Activated CD8-positive, alpha-beta memory T cell treated with anti-CD3 and anti-CD28 coated beads, Interleukin-2, amount 10 ng/mL, durations not matched to agents 7 days and 5 days (primary cell): ENCODE results near the gene CDK5RAP3. TPM values are rescaled to one million over a fixed set of nuclear protein-coding genes. Genes with fewer than 3 reads are reported as not detected.
A peak's percentile ranks its signal among the peaks of the same experiment; 100 is the strongest.

ENCODE experiments used
- ATAC-seq: fragments of 150-1000 bp; cut with Tn5 transposase; one replicate; pipeline ENCODE4 v1.10.0; 2021; ENCODE audit warnings: moderate library complexity
- CTCF ChIA-PET: fragments of 350-600 bp; sonication (Branson Sonifier 250); formaldehyde crosslinking; loops from one replicate; lab custom pipeline; 2021; ENCODE audit warnings: antibody characterized with exemption; lab: Charles Lee
- DNase-seq: peaks from one replicate; pipeline ENCODE4 v3.0.0-alpha.2; 2020
- H3K27ac Mint-ChIP-seq: one replicate; pipeline ENCODE4 v1.8.0; 2021; ENCODE audit warnings: mild to moderate bottlenecking, mixed read lengths
- H3K27me3 Mint-ChIP-seq: one replicate; pipeline ENCODE4 v1.8.0; 2021; ENCODE audit warnings: mixed read lengths
- H3K36me3 Mint-ChIP-seq: one replicate; pipeline ENCODE4 v1.8.0; 2021; ENCODE audit warnings: mild to moderate bottlenecking, mixed read lengths
- H3K4me1 Mint-ChIP-seq: one replicate; pipeline ENCODE4 v1.8.0; 2021; ENCODE audit warnings: mixed read lengths
- H3K4me3 Mint-ChIP-seq: one replicate; pipeline ENCODE4 v1.8.0; 2021; ENCODE audit warnings: mild to moderate bottlenecking, moderate library complexity, mixed read lengths
- H3K9me3 Mint-ChIP-seq: one replicate; pipeline ENCODE4 v1.8.0; 2022; ENCODE audit warnings: low read depth, mixed read lengths
- total RNA-seq, 2 experiments: library from RNA; stranded (reverse); gene quantifications; one replicate each; pipeline ENCODE4 v1.2.3, GENCODE V29; 2021

Gene CDK5RAP3
- total RNA-seq, 2 experiments from 2014 or later: 215 to 262 TPM

DNA sequence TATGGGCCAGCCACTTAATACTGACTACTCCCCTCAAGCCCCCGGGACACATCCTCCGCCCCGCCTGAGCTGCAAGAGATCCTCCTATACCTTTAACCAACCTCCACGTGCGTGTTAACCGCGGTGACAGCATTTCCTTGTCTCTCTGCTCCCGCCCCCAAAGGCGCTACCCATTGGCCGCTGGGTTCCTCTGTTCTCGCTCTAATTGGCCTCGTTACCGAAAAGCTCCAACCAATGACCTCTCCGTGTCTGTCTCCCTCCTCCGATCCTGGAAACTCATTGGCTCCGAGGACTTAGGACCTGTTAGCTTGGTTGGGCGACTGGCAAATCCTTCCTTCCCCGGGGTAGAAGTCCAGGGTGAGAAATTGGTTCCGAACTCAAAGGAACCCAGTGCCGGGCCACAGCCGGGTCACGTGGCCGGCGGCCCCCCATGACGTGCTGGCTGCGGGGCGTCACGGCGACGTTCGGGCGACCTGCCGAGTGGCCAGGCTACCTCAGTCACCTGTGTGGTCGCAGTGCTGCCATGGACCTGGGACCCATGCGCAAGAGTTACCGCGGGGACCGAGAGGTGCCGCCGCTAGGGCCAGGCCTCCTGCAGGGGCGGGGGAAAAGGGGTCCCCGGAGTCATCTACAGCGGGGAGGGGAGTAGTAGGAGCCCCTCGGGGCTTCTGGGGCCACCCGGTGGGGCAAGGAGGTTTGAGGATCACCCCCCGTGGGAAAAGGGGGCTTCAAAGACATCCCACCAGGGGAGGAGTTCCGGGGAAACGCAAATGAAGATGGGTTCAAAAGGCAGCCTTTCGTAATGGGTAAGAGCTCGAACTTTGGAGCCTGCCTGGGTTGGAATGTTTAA lies 29.4 kb upstream of the CDK5RAP3 start, which contains the start of gene PNPO:
PNPO (plus strand) TSS at position 326 of the 850 bp plus-strand sequence; CDS start at position 431, 105 bp downstream.
- Mint-ChIP-seq H3K4me3 (peak within 1 kb of the TSS; percentile 88), H3K4me1 (peaks cover 59% of the 10 kb centered on the region), H3K36me3 (peaks cover 21% of the 10 kb centered on the region), H3K27me3 (no peaks in the 10 kb centered on the region), H3K9me3 (no peaks in the 10 kb centered on the region), H3K27ac (peak within 1 kb of the TSS; percentile 92)
- CTCF ChIA-PET: interaction anchor here (0.8 to 18.6 kb wide), 15 partner anchors 8 to 111 kb away, joined by 3 to 383 read pairs (median 5); partner anchors contain the start of genes CDK5RAP3, MRPL10 and SCRN2
- peak; percentile 99 for ATAC-seq
- DNase-seq: peak; percentile 99

GRCh38 chr17:47942096-47942510 lies 28.8 kb upstream of the CDK5RAP3 start:
- Mint-ChIP-seq H3K36me3 (peaks cover 23% of the 10 kb centered on the region), H3K4me1 (peaks cover 61% of the 10 kb centered on the region), H3K27me3 (no peaks in the 10 kb centered on the region), H3K4me3 (peak overlapping the region; percentile 88), H3K9me3 (no peaks in the 10 kb centered on the region), H3K27ac (peak overlapping the region; percentile 92)
- no peak for ATAC-seq
- CTCF ChIA-PET: interaction anchor here (0.8 to 18.6 kb wide), 11 partner anchors 8 to 111 kb away, joined by 3 to 383 read pairs (median 5); partner anchors contain the start of genes CDK5RAP3, MRPL10 and SCRN2
- DNase-seq: peak; percentile 46

GRCh38 chr17:47942568-47942967 lies 28.3 kb upstream of the CDK5RAP3 start:
- H3K27ac Mint-ChIP-seq: peak overlapping the region; percentile 92
- CTCF ChIA-PET: interaction anchor here (1.2 to 18.6 kb wide), 8 partner anchors 7 to 112 kb away, joined by 3 to 383 read pairs (median 8); partner anchors contain the start of genes CDK5RAP3, MRPL10 and SCRN2

GRCh38 chr17:47945080-47945479 lies 25.8 kb upstream of the CDK5RAP3 start:
- Mint-ChIP-seq H3K4me1 (peaks cover 71% of the 10 kb centered on the region), H3K36me3 (peaks cover 31% of the 10 kb centered on the region), H3K9me3 (no peaks in the 10 kb centered on the region), H3K27ac (peak overlapping the region; percentile 73), H3K4me3 (no peak overlapping the region), H3K27me3 (no peaks in the 10 kb centered on the region)
- ATAC-seq (no peak), DNase-seq (peak; percentile 70)
- CTCF ChIA-PET: interaction anchor here (0.8 to 18.6 kb wide), 10 partner anchors 8 to 103 kb away, joined by 3 to 383 read pairs (median 6); partner anchors contain the start of gene CDK5RAP3

More at GRCh38 chr17:47942568-47942967, 28.3 kb upstream of the CDK5RAP3 start:
- peaks cover 24% of the 10 kb centered on the region for H3K36me3 Mint-ChIP-seq
- no peak for ATAC-seq
- no peaks in the 10 kb centered on the region for H3K9me3 Mint-ChIP-seq
- H3K4me3 Mint-ChIP-seq: peak overlapping the region; percentile 88
- H3K27me3 Mint-ChIP-seq: no peaks in the 10 kb centered on the region
- no peak for DNase-seq
- H3K4me1 Mint-ChIP-seq: peaks cover 62% of the 10 kb centered on the region

DNA sequence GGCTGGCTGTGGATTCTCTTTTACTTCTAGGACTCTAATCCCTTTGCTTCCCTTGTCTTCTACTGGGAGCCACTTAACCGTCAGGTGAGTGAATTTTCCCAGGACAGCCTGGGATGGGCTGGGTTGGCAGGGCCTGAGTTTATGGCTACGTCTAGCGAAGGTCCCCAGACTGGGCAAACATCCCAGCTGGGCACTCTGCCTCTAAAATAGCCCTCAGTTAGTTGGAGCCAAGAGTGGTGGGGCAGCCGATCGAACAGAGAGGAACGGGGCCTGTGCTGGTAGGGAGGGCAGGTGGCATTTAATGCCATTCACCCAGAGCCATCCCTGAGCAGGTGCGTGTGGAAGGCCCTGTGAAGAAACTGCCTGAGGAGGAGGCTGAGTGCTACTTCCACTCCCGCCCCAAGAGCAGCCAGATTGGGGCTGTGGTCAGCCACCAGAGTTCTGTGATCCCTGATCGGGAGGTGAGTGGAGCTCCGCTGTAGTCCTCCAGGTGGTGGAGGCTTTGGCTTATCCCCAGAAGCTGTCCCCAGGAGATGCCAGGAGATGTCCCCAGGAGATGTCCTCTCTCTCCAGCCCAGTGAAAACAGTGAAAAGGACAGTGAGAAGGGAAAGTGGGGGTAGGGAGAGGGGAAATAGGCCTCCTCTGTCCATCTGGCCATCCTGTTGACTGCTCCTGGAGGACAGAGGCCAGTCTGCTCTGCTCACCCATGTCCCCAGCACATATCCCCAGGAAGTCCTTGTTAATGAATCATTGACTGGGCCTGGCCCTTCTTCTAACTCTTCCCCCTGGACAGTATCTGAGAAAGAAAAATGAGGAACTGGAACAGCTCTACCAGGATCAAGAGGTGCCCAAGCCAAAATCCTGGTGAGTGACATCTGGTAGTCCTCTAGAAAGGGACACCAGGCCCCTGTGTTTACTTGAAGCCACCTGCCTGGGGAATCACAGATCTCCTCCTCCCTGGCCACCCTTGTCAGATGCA lies 25.1 kb upstream of the CDK5RAP3 start:
- Mint-ChIP-seq H3K36me3 (peaks cover 31% of the 10 kb centered on the region), H3K27ac (peak overlapping the region; percentile 73), H3K9me3 (no peaks in the 10 kb centered on the region), H3K27me3 (no peaks in the 10 kb centered on the region), H3K4me3 (no peak overlapping the region), H3K4me1 (peaks cover 67% of the 10 kb centered on the region)
- no peak for ATAC-seq
- DNase-seq: no peak
- CTCF ChIA-PET: interaction anchor here (0.8 to 18.6 kb wide), 18 partner anchors 9 to 161 kb away, joined by 3 to 383 read pairs (median 6); partner anchors contain the start of genes CDK5RAP3, PRR15L, SCRN2 and SNX11

DNA sequence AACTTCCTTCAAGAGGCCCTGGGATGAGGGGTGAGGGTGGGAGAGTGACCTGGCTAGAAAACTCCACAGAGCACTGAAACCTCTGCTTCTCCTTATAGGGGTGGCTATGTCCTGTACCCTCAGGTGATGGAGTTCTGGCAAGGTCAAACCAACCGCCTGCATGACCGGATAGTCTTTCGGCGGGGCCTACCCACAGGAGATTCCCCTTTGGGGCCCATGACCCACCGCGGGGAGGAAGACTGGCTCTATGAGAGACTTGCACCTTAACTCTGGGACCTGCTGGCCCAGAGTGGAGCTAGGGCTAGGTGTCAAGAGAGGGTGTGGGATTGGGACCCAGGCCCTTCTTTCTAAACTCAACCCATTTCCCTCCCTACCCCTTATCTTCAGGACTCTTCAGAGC lies 24.4 kb upstream of the CDK5RAP3 start:
- CTCF ChIA-PET: interaction anchor here (0.7 to 18.6 kb wide), 26 partner anchors 9 to 296 kb away, joined by 3 to 383 read pairs (median 4); partner anchors contain the start of genes CDK5RAP3, PRR15L, SCRN2 and SNX11
- Mint-ChIP-seq H3K36me3 (peaks cover 28% of the 10 kb centered on the region), H3K27me3 (no peaks in the 10 kb centered on the region), H3K9me3 (no peaks in the 10 kb centered on the region), H3K4me3 (no peak overlapping the region), H3K27ac (peak overlapping the region; percentile 65), H3K4me1 (peaks cover 61% of the 10 kb centered on the region)
- ATAC-seq (no peak), DNase-seq (no peak)

- Mint-ChIP-seq H3K36me3 (peaks cover 28% of the 10 kb centered on the region), H3K27me3 (no peaks in the 10 kb centered on the region), H3K4me3 (no peak overlapping the region), H3K9me3 (no peaks in the 10 kb centered on the region), H3K4me1 (peaks cover 60% of the 10 kb centered on the region), H3K27ac (peak overlapping the region; percentile 65)
- CTCF ChIA-PET: interaction anchor here (0.6 to 18.6 kb wide), 28 partner anchors 9 to 296 kb away, joined by 3 to 383 read pairs (median 4); partner anchors contain the start of genes CDK5RAP3, PRR15L, SCRN2 and SNX11
- ATAC-seq: peak; percentile 84
- DNase-seq: peak; percentile 90
These were observed 23.9 kb upstream of the CDK5RAP3 start for GRCh38 chr17:47946929-47947397.

DNA sequence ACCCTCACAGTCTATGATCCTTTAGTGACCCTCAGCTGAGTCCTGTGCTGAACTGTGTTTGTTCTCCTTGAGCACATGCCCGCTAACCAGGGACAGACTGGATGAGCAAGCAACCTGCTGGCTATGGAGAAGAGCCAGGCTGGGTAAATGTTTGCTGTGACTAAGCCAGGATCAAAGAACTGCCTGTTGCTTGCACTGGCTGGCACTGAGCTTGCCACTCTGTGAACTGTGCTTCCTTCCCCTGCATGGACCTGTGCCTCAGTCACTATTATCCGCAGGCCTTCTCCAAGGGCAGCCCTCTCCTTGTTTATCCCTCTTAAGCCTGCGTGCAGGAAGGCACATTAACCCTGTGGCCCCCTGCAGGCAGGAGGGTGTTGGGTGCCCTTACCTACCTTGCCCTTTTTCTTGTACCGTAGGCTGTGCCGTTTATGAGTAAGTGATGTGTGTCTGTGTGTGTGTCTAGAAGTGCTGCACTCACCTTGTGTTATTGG lies 22.2 kb upstream of the CDK5RAP3 start:
- no peak for DNase-seq
- ATAC-seq: peak; percentile 18
- no peaks in the 10 kb centered on the region for H3K27me3 Mint-ChIP-seq
- peaks cover 44% of the 10 kb centered on the region for H3K4me1 Mint-ChIP-seq
- no peak overlapping the region for H3K4me3 Mint-ChIP-seq
- no peaks in the 10 kb centered on the region for H3K9me3 Mint-ChIP-seq
- H3K36me3 Mint-ChIP-seq: peaks cover 25% of the 10 kb centered on the region
- CTCF ChIA-PET: interaction anchor here (0.6 to 18.6 kb wide), 31 partner anchors 8 to 939 kb away, joined by 3 to 383 read pairs (median 4); partner anchors contain the start of genes CDK5RAP3, EFCAB13, LRRC46 and MRPL10
- peak overlapping the region; percentile 78 for H3K27ac Mint-ChIP-seq

- peaks cover 24% of the 10 kb centered on the region for H3K36me3 Mint-ChIP-seq
- CTCF ChIA-PET: interaction anchor here (0.6 to 18.6 kb wide), 31 partner anchors 8 to 938 kb away, joined by 3 to 383 read pairs (median 4); partner anchors contain the start of genes CDK5RAP3, EFCAB13, LRRC46 and MRPL10
- peaks cover 40% of the 10 kb centered on the region for H3K4me1 Mint-ChIP-seq
- peak overlapping the region; percentile 78 for H3K27ac Mint-ChIP-seq
- H3K27me3 Mint-ChIP-seq: no peaks in the 10 kb centered on the region
- H3K9me3 Mint-ChIP-seq: no peaks in the 10 kb centered on the region
- ATAC-seq: peak; percentile 80
- peak overlapping the region; percentile 55 for H3K4me3 Mint-ChIP-seq
- peak; percentile 90 for DNase-seq
These were observed 21.6 kb upstream of the CDK5RAP3 start for GRCh38 chr17:47949197-47949759.

GRCh38 chr17:47949946-47950345 lies 21.0 kb upstream of the CDK5RAP3 start:
- Mint-ChIP-seq H3K27me3 (no peaks in the 10 kb centered on the region), H3K4me3 (no peak overlapping the region), H3K9me3 (no peaks in the 10 kb centered on the region), H3K36me3 (peaks cover 20% of the 10 kb centered on the region), H3K4me1 (peaks cover 33% of the 10 kb centered on the region), H3K27ac (peak overlapping the region; percentile 78)
- DNase-seq: no peak
- CTCF ChIA-PET: interaction anchor here (0.8 to 18.6 kb wide), 25 partner anchors 7 to 626 kb away, joined by 3 to 383 read pairs (median 6); partner anchors contain the start of genes CDK5RAP3, EFCAB13, NFE2L1 and PNPO
- ATAC-seq: no peak

- peaks cover 16% of the 10 kb centered on the region for H3K36me3 Mint-ChIP-seq
- H3K4me1 Mint-ChIP-seq: peaks cover 28% of the 10 kb centered on the region
- DNase-seq: no peak
- H3K27me3 Mint-ChIP-seq: no peaks in the 10 kb centered on the region
- ATAC-seq: no peak
- CTCF ChIA-PET: interaction anchor here (1.1 to 18.6 kb wide), 14 partner anchors 9 to 180 kb away, joined by 3 to 383 read pairs (median 10); partner anchors contain the start of genes CDK5RAP3, NFE2L1, PNPO and SCRN2
- no peak overlapping the region for H3K27ac Mint-ChIP-seq
- no peak overlapping the region for H3K4me3 Mint-ChIP-seq
- H3K9me3 Mint-ChIP-seq: no peaks in the 10 kb centered on the region
These were observed 20.5 kb upstream of the CDK5RAP3 start for GRCh38 chr17:47950448-47950847.
